GM12872 (cell line): ENCODE data around the gene PSEN1.

Experiments used
- CTCF ChIP-seq: IDR thresholded peaks from 3 replicates; pipeline ENCODE4 v1.5.1; 2011; ENCODE audit warnings: low read depth, mild to moderate bottlenecking, low read length, moderate library complexity; ENCODE audit not compliant: insufficient read depth

Gene PSEN1

GRCh38 chr14:73136387-73137225 lies at the start of gene PSEN1:
Gene PSEN1, plus strand, starts transcription at chr14:73136507. Its CDS starts 11,513 bp downstream, at chr14:73148020.
- no peak for TF ChIP-seq CTCF

GRCh38 chr14:73091044-73091443 lies 45.3 kb upstream of the PSEN1 start:
- TF ChIP-seq CTCF = no peak

GRCh38 chr14:73097421-73097820 lies 38.9 kb upstream of the PSEN1 start:
- TF ChIP-seq CTCF = no peak

GRCh38 chr14:73100334-73100733 lies 36.0 kb upstream of the PSEN1 start:
- no peak for TF ChIP-seq CTCF

- TF ChIP-seq CTCF = no peak
Observed at GRCh38 chr14:73102806-73103497, 33.4 kb upstream of the PSEN1 start.

- no peak for TF ChIP-seq CTCF
Observed at GRCh38 chr14:73105050-73105449, 31.3 kb upstream of the PSEN1 start.

- no peak for TF ChIP-seq CTCF
Observed at GRCh38 chr14:73105727-73106126, 30.6 kb upstream of the PSEN1 start.
